Measurements from ENCODE around the gene SARNP. TPM values are rescaled to one million over a fixed set of nuclear protein-coding genes. Genes with fewer than 3 reads are reported as not detected.

SARNP gene
- polyA plus RNA-seq, 3 donors: 40.8 to 85.6 (median 65.7) TPM

GRCh38 chr12:55734595-55734994 lies 82.9 kb downstream of the SARNP start:
- 82 to 95% (median 93%) methylated on average over 3 of the region's 3 CpGs for WGBS, 3 donors
- no peak overlapping the region for H3K27ac ChIP-seq (ENCODE audit: low read depth, low read length)

- WGBS, 3 donors: 75 to 91% (median 84%) methylated on average over 2 of the region's 2 CpGs
- H3K27ac ChIP-seq (ENCODE audit: low read depth, low read length): no peak overlapping the region
Measured at GRCh38 chr12:55733858-55734257, 83.7 kb downstream of the SARNP start.

GRCh38 chr12:55733021-55733555 lies 84.4 kb downstream of the SARNP start:
- no peak overlapping the region for H3K27ac ChIP-seq (ENCODE audit: low read depth, low read length)
- 85 to 90% (median 87%) methylated on average over 14 of the region's 14 CpGs for WGBS, 3 donors

- WGBS, 3 donors: 77 to 91% (median 85%) methylated on average over 4 of the region's 4 CpGs
- no peak overlapping the region for H3K27ac ChIP-seq (ENCODE audit: low read depth, low read length)
Measured at GRCh38 chr12:55732288-55732687, 85.2 kb downstream of the SARNP start.

GRCh38 chr12:55729819-55730818 lies 87.4 kb downstream of the SARNP start:
- WGBS, 3 donors: 6 to 11% (median 6%) methylated on average over 19 of the region's 19 CpGs

GRCh38 chr12:55728939-55729818 lies 88.3 kb downstream of the SARNP start, which contains the start of gene CD63:
Gene CD63 (minus strand): TSS chr12:55729009. CDS start chr12:55728341, 668 bp downstream.
- whole genome bisulfite sequencing, 3 donors: 0 to 1% (median 1%) methylated on average over 40 to 61 of the region's 61 CpGs

More at GRCh38 chr12:55729819-55730818, 87.4 kb downstream of the SARNP start:
- peak overlapping the region; percentile 98 for H3K27ac ChIP-seq (ENCODE audit: low read depth, low read length)

GRCh38 chr12:55728186-55728938 lies 89.2 kb downstream of the SARNP start:
- H3K27ac ChIP-seq (ENCODE audit: low read depth, low read length): peak overlapping the region; percentile 84
- WGBS, 3 donors: 0 to 1% (median 1%) methylated on average over 47 to 61 of the region's 61 CpGs

More at GRCh38 chr12:55728939-55729818, 88.3 kb downstream of the SARNP start, which contains the start of gene CD63:
- peak within 1 kb of the TSS; percentile 98 for H3K27ac ChIP-seq (ENCODE audit: low read depth, low read length)

GRCh38 chr12:55727643-55728185 lies 89.8 kb downstream of the SARNP start:
- 3 to 11% (median 8%) methylated on average over 9 of the region's 9 CpGs for WGBS, 3 donors
- peak overlapping the region; percentile 57 for H3K27ac ChIP-seq (ENCODE audit: low read depth, low read length)

- 42 to 44% (median 43%) methylated on average over 10 of the region's 10 CpGs for WGBS, 3 donors
- H3K27ac ChIP-seq (ENCODE audit: low read depth, low read length): peak overlapping the region; percentile 28
Measured at GRCh38 chr12:55726971-55727370, 90.6 kb downstream of the SARNP start.

GRCh38 chr12:55725556-55725955 lies 92.0 kb downstream of the SARNP start:
- 56 to 72% (median 65%) methylated on average over 3 of the region's 3 CpGs for WGBS, 3 donors
- H3K27ac ChIP-seq (ENCODE audit: low read depth, low read length): no peak overlapping the region

GRCh38 chr12:55724940-55725309 lies 92.6 kb downstream of the SARNP start:
- no peak overlapping the region for H3K27ac ChIP-seq (ENCODE audit: low read depth, low read length)
- 22 to 52% (median 50%) methylated on average over 3 of the region's 3 CpGs for WGBS, 3 donors

- WGBS, 3 donors: 37 to 60% (median 55%) methylated on average over 11 of the region's 11 CpGs
Measured at GRCh38 chr12:55724226-55724939, 93.1 kb downstream of the SARNP start.

GRCh38 chr12:55723516-55724225 lies 93.9 kb downstream of the SARNP start:
- H3K27ac ChIP-seq (ENCODE audit: low read depth, low read length): no peak overlapping the region
- WGBS, 3 donors: 47 to 54% (median 48%) methylated on average over 10 of the region's 10 CpGs

More at GRCh38 chr12:55724226-55724939, 93.1 kb downstream of the SARNP start:
- no peak overlapping the region for H3K27ac ChIP-seq (ENCODE audit: low read depth, low read length)

GRCh38 chr12:55722948-55723347 lies 94.6 kb downstream of the SARNP start:
- WGBS, 3 donors: 88 to 93% (median 93%) methylated on average over 8 of the region's 8 CpGs
- no peak overlapping the region for H3K27ac ChIP-seq (ENCODE audit: low read depth, low read length)

GRCh38 chr12:55721601-55722213 lies 95.8 kb downstream of the SARNP start:
- no peak overlapping the region for H3K27ac ChIP-seq (ENCODE audit: low read depth, low read length)
- 66 to 85% (median 69%) methylated on average over 14 of the region's 14 CpGs for WGBS, 3 donors

GRCh38 chr12:55720894-55721444 lies 96.6 kb downstream of the SARNP start:
- H3K27ac ChIP-seq (ENCODE audit: low read depth, low read length): no peak overlapping the region
- 17 to 43% (median 34%) methylated on average over 8 to 9 of the region's 9 CpGs for WGBS, 3 donors

Data from adipose tissue (tissue), 3 donors.